ENCODE data around the gene AATF. TPM values are rescaled to one million over a fixed set of nuclear protein-coding genes. Genes with fewer than 3 reads are reported as not detected.

AATF gene
- total and polyA plus RNA-seq, 4 donors: 20.9 to 43.3 (median 33.4) TPM

DNA sequence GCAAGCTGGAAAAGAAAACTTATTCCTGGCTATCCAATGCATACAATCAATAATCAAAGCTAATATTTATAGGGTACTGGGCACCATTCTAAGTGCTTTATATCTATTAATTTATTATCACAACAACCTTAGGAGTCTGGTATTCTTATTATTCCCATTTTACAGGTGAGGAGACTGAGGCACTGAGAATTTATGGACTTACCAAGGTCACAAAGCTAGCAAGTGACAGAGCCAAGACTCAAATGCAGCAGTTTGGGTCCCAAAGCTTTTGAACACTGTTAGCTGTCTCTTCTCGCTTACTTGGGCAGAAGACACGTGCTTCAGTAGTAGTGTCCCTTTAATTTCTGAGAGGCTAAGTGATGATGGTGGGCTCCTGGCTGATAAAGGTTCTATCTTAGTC, 152.6 kb downstream of the AATF start:
- Histone ChIP-seq H3K27me3 (ENCODE audit: control insufficient read depth, insufficient read depth, low read length) (no peaks in the 10 kb centered on the region), H3K4me1 (ENCODE audit: control insufficient read depth, insufficient read depth, low read length) (no peaks in the 10 kb centered on the region), H3K36me3 (ENCODE audit: control insufficient read depth, insufficient read depth, low read length) (peaks cover 40% of the 10 kb centered on the region), H3K4me3 (ENCODE audit: low read depth, low read length) (no peak overlapping the region), H3K27ac (ENCODE audit: low read depth, low read length) (no peak overlapping the region), H3K9me3 (ENCODE audit: control insufficient read depth, insufficient read depth, low read length) (no peaks in the 10 kb centered on the region)
- WGBS (ENCODE audit: insufficient coverage): no CpG with 5 or more reads among the region's 2 CpGs
- no peak for DNase-seq (ENCODE audit: low read depth in 4 of 6, low spot score in 6 of 6)

DNA sequence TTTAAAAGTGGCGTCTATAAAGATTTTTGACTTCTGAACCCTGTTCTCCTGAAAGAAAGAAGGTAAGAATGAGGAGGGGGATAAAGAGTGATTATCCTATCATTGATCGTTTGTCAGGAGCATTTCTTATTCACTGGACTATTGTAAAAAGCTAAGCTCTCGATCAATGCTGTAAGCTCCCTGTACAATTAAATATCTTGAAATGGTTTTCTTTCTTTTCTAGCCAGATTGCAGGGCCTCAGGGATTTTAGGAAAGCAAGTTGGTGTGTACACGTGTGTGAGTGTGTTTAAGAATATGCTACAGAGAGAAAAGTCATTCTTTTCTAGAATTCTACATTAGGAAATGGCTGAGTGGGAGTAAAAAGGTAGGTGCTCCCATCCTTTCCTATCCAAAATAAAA, 154.5 kb downstream of the AATF start:
- Histone ChIP-seq H3K4me1 (ENCODE audit: control insufficient read depth, insufficient read depth, low read length) (peaks cover 8% of the 10 kb centered on the region), H3K27ac (ENCODE audit: low read depth, low read length) (no peak overlapping the region), H3K4me3 (ENCODE audit: low read depth, low read length) (no peak overlapping the region), H3K27me3 (ENCODE audit: control insufficient read depth, insufficient read depth, low read length) (no peaks in the 10 kb centered on the region), H3K36me3 (ENCODE audit: control insufficient read depth, insufficient read depth, low read length) (peaks cover 23% of the 10 kb centered on the region), H3K9me3 (ENCODE audit: control insufficient read depth, insufficient read depth, low read length) (no peaks in the 10 kb centered on the region)
- no CpG with 5 or more reads among the region's 4 CpGs for WGBS (ENCODE audit: insufficient coverage)
- no peak for DNase-seq (ENCODE audit: low read depth in 4 of 6, low spot score in 6 of 6)

DNA sequence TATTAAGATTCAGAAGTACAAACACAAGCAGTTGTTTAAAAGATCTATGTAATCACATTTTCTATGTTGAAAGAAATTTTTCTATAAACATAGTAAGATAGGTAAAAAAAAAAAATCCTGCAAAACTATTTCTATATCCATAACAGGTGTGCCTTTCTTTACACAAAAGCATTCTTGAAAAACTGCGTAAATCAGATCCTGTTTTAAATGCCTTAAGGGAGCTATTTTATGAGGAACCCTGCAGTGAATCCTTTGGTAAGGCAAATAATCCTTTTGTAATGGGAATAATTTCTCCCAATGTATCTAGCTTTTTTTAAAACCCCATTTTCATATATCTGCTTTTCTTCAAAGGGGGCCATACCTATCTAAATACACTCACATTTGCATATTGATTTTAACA, 157.3 kb downstream of the AATF start:
- no CpG with 5 or more reads among the region's 1 CpG for WGBS (ENCODE audit: insufficient coverage)

More for the DNA sequence above, 157.3 kb downstream of the AATF start:
- DNase-seq (ENCODE audit: low read depth in 4 of 6, low spot score in 6 of 6): peak in 1 of 6 donors; percentile 77
- Histone ChIP-seq H3K4me1 (ENCODE audit: control insufficient read depth, insufficient read depth, low read length) (peaks cover 8% of the 10 kb centered on the region), H3K36me3 (ENCODE audit: control insufficient read depth, insufficient read depth, low read length) (peaks cover 17% of the 10 kb centered on the region), H3K27ac (ENCODE audit: low read depth, low read length) (no peak overlapping the region), H3K4me3 (ENCODE audit: low read depth, low read length) (no peak overlapping the region), H3K27me3 (ENCODE audit: control insufficient read depth, insufficient read depth, low read length) (no peaks in the 10 kb centered on the region), H3K9me3 (ENCODE audit: control insufficient read depth, insufficient read depth, low read length) (no peaks in the 10 kb centered on the region)

Small RNAs within 50 kb of the gene (small RNA-seq; reads per million reads assigned to genes)
- not detected for gene AC243773.2 (ENCODE audit: low replicate concordance)
- not detected for gene MIR2909 (ENCODE audit: low replicate concordance)

Other genes with a start within 250 kb of the AATF start
- gene LHX1, start 11.5 kb upstream of the AATF start, total RNA-seq: 1 to 10 TPM; 2.9 to 5.4 TPM
- 10 to 100 TPM; 29.6 to 31.2 TPM for gene LHX1, start 11.5 kb upstream of the AATF start, polyA plus RNA-seq (ENCODE audit: insufficient read length in 2 of 2)

Data from spinal cord (tissue), 10 donors.